Activated CD4-positive, alpha-beta T cell treated with anti-CD3 and anti-CD28 coated beads, Interleukin-2, amount 10 ng/mL, durations not matched to agents 7 days and 5 days (primary cell): ENCODE measurements around the gene TNFRSF18. TPM values are rescaled to one million over a fixed set of nuclear protein-coding genes. Genes with fewer than 3 reads are reported as not detected.

ENCODE experiments used
- CTCF ChIA-PET: fragments of 350-600 bp; sonication (Branson Sonifier 250); formaldehyde crosslinking; loops from one replicate; lab custom pipeline; 2021; ENCODE audit warnings: antibody characterized with exemption; lab: Charles Lee
- POLR2A ChIA-PET: fragments of 350-600 bp; sonication (Branson Sonifier 250); formaldehyde crosslinking; loops from one replicate; lab custom pipeline; 2021; ENCODE audit warnings: antibody characterized with exemption; lab: Charles Lee
- DNase-seq: peaks from one replicate; pipeline ENCODE4 v3.0.0-alpha.2; 2020
- H3K27ac Mint-ChIP-seq: one replicate; pipeline ENCODE4 v1.8.0; 2021; ENCODE audit warnings: mild to moderate bottlenecking, moderate library complexity, mixed read lengths
- H3K27me3 Mint-ChIP-seq: one replicate; pipeline ENCODE4 v1.8.0; 2021; ENCODE audit warnings: mixed read lengths
- H3K36me3 Mint-ChIP-seq: one replicate; pipeline ENCODE4 v1.8.0; 2021; ENCODE audit warnings: low read depth, mixed read lengths
- H3K4me1 Mint-ChIP-seq: one replicate; pipeline ENCODE4 v1.8.0; 2021; ENCODE audit warnings: mixed read lengths
- H3K4me3 Mint-ChIP-seq: one replicate; pipeline ENCODE4 v1.8.0; 2021; ENCODE audit warnings: mild to moderate bottlenecking, moderate library complexity, mixed read lengths
- H3K9me3 Mint-ChIP-seq: one replicate; pipeline ENCODE4 v1.8.0; 2021; ENCODE audit warnings: mixed read lengths
- total RNA-seq, 2 experiments: library from RNA; stranded (reverse); gene quantifications; one replicate each; pipeline ENCODE4 v1.2.3, GENCODE V29; 2021

The TNFRSF18 gene
- total RNA-seq, 2 experiments from 2014 or later: 26.0 to 33.9 TPM

DNA sequence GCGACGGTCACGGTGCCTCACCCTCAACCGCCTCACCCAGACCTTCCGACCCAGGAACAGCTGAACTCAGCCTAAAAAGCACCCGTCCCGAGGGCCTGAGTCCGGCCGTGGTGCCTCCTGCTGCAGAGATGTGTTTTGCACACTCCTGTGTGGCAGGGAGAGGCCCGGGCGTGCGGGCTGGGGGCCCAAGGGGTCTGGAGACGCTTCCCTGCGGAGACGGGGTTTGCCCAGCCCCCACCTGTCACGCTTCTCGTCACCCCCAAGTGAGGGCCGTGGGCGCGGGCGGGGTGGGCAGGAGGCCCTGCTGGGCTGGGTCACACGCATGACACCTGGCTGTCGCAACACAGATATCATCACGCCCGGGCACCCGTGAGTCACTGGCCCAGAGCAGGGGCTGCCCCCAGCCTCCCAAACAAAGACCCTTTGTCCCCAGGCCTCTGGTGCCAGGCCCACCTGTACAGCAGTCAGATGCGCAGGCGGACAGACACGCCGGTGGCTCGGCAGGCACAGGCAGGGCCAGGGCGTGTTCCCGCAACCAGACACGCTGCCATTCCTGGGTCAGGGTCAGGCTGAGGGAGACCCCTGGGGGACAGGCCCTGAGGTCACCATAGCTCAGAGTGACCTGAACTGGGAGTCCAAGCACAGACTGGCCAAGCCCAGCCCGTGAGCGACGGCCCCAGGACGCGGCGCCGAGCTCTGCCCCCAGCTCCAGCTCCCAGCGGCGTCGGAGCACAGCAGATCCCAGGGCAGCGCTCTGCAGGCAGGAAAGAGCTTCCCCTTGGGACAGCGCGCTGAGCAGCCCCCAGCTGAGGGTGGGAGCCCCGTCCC is 31.7 kb upstream of the TNFRSF18 start:
- Mint-ChIP-seq H3K36me3 (peaks cover 6% of the 10 kb centered on the region), H3K27me3 (no peaks in the 10 kb centered on the region), H3K4me3 (no peak overlapping the region), H3K9me3 (no peaks in the 10 kb centered on the region), H3K4me1 (peaks cover 14% of the 10 kb centered on the region), H3K27ac (no peak overlapping the region)
- POLR2A ChIA-PET: no interaction called here
- CTCF ChIA-PET: interaction anchor here (2.1 kb wide), 1 partner anchor 115 kb away, joined by 8 read pairs; no protein-coding TSS in a partner anchor
- no peak for DNase-seq

DNA sequence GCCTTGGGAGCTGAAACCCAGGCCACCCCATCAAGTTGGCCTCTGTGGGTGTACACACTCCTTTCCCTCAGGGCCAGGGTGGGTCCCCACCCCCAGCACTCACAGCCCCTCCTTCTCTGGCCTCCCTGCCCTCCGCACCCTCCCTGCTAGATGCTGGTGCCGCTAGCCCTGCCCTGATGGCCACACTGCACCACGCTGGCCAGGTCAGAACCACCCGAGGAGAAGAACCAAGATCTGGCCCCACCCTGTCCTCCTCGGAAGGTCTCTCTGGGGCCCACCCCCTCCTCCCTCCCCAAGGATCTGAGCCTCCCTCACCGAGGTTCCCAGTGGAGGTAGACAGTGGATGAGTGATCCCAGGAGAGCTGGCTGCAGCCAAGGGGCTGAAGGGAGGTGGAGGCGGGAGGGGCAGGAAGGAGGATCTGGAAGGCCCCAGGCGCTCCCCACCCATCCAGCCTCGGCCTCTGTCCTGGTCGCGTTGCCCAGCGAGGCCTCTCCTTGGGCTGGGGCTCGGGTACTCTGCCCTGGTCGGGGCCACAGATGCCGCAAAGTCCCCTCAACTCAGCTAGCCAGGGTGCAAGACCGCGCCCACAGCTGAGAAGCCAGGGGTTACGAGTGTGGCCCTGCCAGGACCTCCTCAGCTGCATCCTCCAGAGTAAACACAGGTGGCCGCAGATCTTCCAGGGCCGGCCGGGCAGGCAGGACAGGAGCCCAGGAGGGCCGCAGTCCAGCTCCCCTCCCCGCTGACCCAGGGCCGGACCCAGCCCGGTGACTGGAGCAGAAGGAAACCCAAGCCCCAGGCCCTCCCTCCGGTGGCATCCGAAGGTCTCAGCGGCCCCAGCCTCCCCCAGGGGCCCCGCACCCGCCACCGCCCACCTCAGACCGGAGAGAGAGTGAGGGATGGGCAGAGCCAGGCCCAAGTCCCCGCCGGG is 30.8 kb upstream of the TNFRSF18 start:
- ChIA-PET POLR2A (no interaction called here), CTCF (interaction anchor here (2.1 kb wide), 1 partner anchor 114 kb away, joined by 8 read pairs; no protein-coding TSS in a partner anchor)
- H3K36me3 Mint-ChIP-seq: peaks cover 6% of the 10 kb centered on the region
- no peaks in the 10 kb centered on the region for H3K27me3 Mint-ChIP-seq
- no peaks in the 10 kb centered on the region for H3K9me3 Mint-ChIP-seq
- H3K4me3 Mint-ChIP-seq: no peak overlapping the region
- no peak for DNase-seq
- H3K27ac Mint-ChIP-seq: no peak overlapping the region
- peaks cover 14% of the 10 kb centered on the region for H3K4me1 Mint-ChIP-seq

DNA sequence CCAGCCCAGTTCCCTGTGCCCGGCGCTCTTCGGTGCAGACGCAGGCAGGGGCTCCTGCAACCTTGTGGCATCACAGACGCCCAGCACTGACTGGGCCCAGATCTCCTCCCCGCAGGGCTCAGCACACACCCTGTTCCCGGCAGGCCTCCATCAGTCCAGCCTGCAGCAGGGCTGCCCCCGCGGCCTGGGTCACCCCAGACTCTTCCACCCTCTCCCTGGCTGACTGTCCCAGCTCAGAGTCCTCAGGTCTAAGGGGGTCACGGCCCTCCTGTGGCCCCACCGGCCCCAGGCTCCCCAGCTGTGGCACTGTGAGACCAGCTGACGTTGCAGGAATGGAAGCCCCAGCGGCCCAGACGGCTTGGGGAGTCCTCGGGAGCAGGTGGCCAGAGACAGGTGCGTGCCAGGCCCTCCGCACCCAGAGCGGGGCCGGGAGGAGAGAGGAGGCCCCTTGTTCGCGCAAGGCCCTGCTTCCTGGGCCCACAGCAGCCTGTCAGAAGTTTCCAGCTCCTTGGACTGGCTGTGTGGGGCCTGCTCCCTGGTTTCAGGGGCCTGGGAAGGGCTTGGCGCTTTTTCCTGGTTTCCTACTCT is 29.9 kb upstream of the TNFRSF18 start:
- Mint-ChIP-seq H3K27ac (no peak overlapping the region), H3K9me3 (no peaks in the 10 kb centered on the region), H3K27me3 (no peaks in the 10 kb centered on the region), H3K36me3 (peaks cover 6% of the 10 kb centered on the region), H3K4me3 (no peak overlapping the region), H3K4me1 (peaks cover 14% of the 10 kb centered on the region)
- no peak for DNase-seq
- CTCF ChIA-PET: interaction anchor here (2.1 kb wide), 1 partner anchor 113 kb away, joined by 8 read pairs; no protein-coding TSS in a partner anchor
- POLR2A ChIA-PET: no interaction called here

DNA sequence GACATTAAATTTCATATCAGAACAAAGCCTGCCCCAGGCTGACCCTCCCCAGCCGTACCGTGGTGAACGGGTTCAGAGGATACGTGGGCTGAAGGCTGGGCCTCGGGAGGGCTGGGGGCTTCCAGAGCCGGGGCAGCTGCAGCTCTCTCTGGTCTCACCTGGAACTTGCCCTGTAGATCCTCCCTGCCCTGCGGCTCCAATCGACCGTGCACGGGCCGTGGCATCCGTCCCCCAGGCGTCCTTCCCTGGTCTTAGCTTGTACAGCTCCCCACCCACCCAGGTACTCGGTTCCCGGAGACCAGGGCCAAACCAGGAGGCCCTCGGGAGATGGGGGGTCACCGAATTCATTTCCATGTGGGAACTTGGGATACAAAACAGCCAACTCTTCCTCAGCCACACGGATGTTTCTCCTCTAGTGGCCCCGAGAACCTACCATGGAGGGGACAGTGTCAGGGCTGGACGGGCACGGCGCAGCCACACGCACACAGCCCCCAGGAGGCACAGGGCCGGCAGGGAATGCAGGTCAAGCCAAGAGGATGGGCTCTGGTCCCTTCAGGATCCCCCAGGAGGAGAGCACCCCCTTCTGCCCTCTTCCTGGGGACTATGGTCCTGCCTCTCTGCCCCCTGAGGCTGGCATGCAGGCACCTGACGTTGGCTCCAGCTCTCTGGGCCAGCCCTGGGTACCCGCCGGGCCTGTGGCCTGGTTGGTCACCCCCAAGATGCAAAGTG is 28.8 kb upstream of the TNFRSF18 start:
- Mint-ChIP-seq H3K36me3 (peaks cover 12% of the 10 kb centered on the region), H3K9me3 (no peaks in the 10 kb centered on the region), H3K4me1 (peaks cover 20% of the 10 kb centered on the region), H3K27me3 (no peaks in the 10 kb centered on the region), H3K4me3 (no peak overlapping the region), H3K27ac (no peak overlapping the region)
- ChIA-PET CTCF (interaction anchor here (0.6 kb wide), 1 partner anchor 47 kb away, joined by 5 read pairs; no protein-coding TSS in a partner anchor), POLR2A (no interaction called here)
- DNase-seq: no peak

DNA sequence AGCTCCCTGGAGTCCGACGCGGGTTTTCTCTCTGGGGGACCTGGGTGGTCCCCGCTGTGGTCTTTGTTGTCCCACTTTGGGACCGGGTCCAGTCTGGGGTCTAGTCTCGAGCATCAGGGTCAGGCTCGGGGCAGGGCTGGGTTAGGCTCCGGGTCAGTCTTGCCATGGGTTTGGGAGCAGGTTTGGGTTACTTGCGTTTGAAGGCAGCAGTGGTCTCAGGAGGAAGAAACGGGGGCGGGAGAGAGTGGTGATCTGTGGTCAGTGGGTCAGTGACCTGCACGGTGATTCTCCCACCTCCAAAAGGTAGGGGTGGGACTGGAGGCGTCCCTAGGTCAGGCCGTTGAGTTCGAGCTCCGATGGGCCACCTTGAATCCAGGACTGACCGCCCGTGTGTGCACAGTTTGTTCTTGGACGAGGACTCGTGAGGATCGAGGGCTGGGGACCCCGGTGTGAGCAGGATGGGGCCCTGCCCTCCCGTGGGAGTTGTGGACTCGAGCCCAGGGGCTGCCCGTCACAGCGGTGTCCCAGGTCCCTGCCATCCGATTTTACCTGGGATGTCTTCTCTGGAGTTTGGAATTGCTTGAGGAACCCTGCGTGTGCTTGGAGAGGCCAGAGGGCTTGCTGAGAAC is 27.9 kb upstream of the TNFRSF18 start:
- CTCF ChIA-PET: interaction anchor here (0.6 kb wide), 1 partner anchor 46 kb away, joined by 5 read pairs; no protein-coding TSS in a partner anchor
- no peak overlapping the region for H3K27ac Mint-ChIP-seq
- peaks cover 18% of the 10 kb centered on the region for H3K36me3 Mint-ChIP-seq
- no peaks in the 10 kb centered on the region for H3K27me3 Mint-ChIP-seq
- no peak for DNase-seq
- POLR2A ChIA-PET: no interaction called here
- H3K9me3 Mint-ChIP-seq: no peaks in the 10 kb centered on the region
- H3K4me1 Mint-ChIP-seq: peaks cover 28% of the 10 kb centered on the region
- H3K4me3 Mint-ChIP-seq: peak overlapping the region; percentile 65

DNA sequence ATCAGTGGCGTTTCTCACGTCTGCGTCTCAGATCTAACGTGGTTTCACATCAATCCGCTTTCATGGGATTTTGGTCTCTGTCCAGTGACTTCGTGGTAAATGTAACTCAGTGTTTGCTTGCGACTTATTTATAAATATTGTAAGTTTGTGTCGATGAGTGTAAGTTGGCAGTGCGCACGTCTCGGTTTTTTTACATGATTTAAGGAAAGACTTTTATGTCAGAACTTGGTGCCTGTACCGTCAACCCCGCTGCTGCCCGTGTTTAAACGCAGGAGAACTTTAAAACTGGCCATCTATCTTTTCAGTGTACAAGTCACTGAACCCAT is 27.1 kb upstream of the TNFRSF18 start:
- Mint-ChIP-seq H3K4me1 (peaks cover 31% of the 10 kb centered on the region), H3K27me3 (no peaks in the 10 kb centered on the region), H3K27ac (peak overlapping the region; percentile 82), H3K36me3 (peaks cover 19% of the 10 kb centered on the region), H3K4me3 (peak overlapping the region; percentile 65), H3K9me3 (no peaks in the 10 kb centered on the region)
- no peak for DNase-seq
- POLR2A ChIA-PET: no interaction called here
- CTCF ChIA-PET: no interaction called here

DNA sequence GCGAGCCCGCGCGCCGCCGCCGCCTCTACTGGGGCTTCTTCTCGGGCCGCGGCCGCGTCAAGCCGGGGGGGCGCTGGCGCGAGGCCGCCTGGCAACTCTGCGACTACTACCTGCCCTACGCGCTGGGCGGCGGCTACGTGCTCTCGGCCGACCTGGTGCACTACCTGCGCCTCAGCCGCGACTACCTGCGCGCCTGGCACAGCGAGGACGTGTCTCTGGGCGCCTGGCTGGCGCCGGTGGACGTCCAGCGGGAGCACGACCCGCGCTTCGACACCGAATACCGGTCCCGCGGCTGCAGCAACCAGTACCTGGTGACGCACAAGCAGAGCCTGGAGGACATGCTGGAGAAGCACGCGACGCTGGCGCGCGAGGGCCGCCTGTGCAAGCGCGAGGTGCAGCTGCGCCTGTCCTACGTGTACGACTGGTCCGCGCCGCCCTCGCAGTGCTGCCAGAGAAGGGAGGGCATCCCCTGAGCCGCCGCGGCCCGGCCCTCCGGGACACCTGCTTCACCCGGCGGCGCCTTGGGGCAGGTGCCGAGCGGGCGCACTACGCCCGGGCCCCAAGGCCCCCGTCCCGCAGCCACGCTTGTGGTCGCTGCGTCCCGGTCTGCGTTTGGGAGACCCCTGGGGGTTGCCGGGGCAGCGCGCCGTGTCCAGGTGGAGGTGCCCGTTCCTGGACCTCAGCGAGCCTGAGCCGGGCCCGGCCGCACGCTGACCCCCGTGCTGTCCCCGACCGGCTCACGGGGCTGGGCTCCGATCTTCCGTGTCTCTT is 26.6 kb upstream of the TNFRSF18 start:
- POLR2A ChIA-PET: no interaction called here

DNA sequence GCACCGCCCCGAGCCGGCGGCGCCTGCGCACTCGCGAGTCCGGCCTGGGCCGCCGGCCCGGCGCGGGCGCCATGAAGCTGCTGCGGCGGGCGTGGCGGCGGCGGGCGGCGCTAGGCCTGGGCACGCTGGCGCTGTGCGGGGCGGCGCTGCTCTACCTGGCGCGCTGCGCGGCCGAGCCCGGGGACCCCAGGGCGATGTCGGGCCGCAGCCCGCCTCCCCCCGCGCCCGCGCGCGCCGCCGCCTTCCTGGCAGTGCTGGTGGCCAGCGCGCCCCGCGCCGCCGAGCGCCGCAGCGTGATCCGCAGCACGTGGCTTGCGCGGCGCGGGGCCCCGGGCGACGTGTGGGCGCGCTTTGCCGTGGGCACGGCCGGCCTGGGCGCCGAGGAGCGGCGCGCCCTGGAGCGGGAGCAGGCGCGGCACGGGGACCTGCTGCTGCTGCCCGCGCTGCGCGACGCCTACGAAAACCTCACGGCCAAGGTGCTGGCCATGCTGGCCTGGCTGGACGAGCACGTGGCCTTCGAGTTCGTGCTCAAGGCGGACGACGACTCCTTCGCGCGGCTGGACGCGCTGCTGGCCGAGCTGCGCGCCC is 25.9 kb upstream of the TNFRSF18 start, which contains the start of gene B3GALT6:
Gene B3GALT6, plus strand, starts transcription at position 30 of the 588 bp plus-strand sequence. Its CDS starts 42 bp downstream, at position 72.
- H3K36me3 Mint-ChIP-seq: peaks cover 19% of the 10 kb centered on the region
- ChIA-PET CTCF (interaction anchor here (0.6 to 1.7 kb wide), 2 partner anchors 110 to 114 kb away, joined by 3 to 8 read pairs; no protein-coding TSS in a partner anchor), POLR2A (no interaction called here)
- no peak for DNase-seq
- peak within 1 kb of the TSS; percentile 92 for H3K27ac Mint-ChIP-seq
- peaks cover 31% of the 10 kb centered on the region for H3K4me1 Mint-ChIP-seq
- H3K27me3 Mint-ChIP-seq: no peaks in the 10 kb centered on the region
- peak within 1 kb of the TSS; percentile 95 for H3K4me3 Mint-ChIP-seq
- H3K9me3 Mint-ChIP-seq: no peaks in the 10 kb centered on the region

More for the DNA sequence above, 26.6 kb upstream of the TNFRSF18 start:
- Mint-ChIP-seq H3K27ac (peak overlapping the region; percentile 82), H3K4me3 (peak overlapping the region; percentile 66), H3K9me3 (no peaks in the 10 kb centered on the region), H3K4me1 (peaks cover 31% of the 10 kb centered on the region), H3K36me3 (peaks cover 19% of the 10 kb centered on the region), H3K27me3 (no peaks in the 10 kb centered on the region)
- CTCF ChIA-PET: no interaction called here
- no peak for DNase-seq

DNA sequence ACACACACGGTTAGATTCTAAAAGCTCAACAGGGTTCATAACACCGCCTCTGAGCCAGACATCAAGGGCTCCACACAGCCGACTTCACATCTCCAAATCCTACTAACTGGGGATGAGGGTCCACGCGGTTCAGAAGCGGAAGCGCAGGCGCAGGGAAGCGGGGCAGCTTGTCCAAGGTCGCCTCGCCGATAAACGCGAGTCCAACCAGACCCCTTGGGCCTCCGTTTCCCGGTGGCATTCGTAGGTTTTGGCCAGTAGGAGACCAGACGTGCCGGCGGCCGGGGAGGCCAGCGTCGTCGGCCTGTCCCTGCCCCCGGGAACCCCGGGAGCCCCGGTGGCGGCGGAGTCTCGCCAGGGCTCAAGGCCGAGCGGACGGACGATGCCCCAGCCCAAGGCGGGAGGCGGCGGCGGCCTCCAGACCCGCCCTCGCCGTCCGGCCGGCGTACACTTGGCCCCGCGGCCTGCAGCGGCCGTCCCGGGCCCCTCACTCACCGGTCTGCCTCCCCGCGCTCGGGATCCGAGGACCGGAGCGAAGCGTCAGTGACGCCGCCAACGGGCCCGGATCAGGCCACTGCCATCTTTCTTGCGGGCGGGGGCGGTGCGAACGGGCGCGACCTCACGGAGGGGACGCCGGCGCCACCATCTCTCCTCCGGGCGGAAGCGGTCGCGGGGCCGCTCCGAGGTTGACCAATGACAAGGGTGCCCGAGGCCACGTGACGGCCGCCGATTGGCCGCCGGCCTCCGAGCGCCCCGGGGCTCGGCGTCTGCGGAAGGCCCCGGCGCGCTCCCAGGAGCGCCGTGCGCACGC is 25.2 kb upstream of the TNFRSF18 start, which contains the start of gene SDF4:
Gene SDF4, minus strand, starts transcription at position 602 of the 808 bp plus-strand sequence. CDS start 3,229 bp downstream, outside the sequence.
- peak within 1 kb of the TSS; percentile 95 for H3K4me3 Mint-ChIP-seq
- peaks cover 19% of the 10 kb centered on the region for H3K36me3 Mint-ChIP-seq
- no peaks in the 10 kb centered on the region for H3K27me3 Mint-ChIP-seq
- H3K9me3 Mint-ChIP-seq: no peaks in the 10 kb centered on the region
- peaks cover 31% of the 10 kb centered on the region for H3K4me1 Mint-ChIP-seq
- CTCF ChIA-PET: interaction anchor here (0.6 to 1.7 kb wide), 3 partner anchors 13 to 114 kb away, joined by 3 to 8 read pairs (median 3); no protein-coding TSS in a partner anchor
- POLR2A ChIA-PET: interaction anchor here (0.6 kb wide), 1 partner anchor 102 kb away, joined by 3 read pairs; no protein-coding TSS in a partner anchor
- peak within 1 kb of the TSS; percentile 92 for H3K27ac Mint-ChIP-seq
- peak; percentile 97 for DNase-seq
